ENCODE data around the gene PCNA. TPM values are rescaled to one million over a fixed set of nuclear protein-coding genes. Genes with fewer than 3 reads are reported as not detected.

PCNA gene
- total RNA-seq, 1 donor from 2014 or later, result 429 TPM

DNA sequence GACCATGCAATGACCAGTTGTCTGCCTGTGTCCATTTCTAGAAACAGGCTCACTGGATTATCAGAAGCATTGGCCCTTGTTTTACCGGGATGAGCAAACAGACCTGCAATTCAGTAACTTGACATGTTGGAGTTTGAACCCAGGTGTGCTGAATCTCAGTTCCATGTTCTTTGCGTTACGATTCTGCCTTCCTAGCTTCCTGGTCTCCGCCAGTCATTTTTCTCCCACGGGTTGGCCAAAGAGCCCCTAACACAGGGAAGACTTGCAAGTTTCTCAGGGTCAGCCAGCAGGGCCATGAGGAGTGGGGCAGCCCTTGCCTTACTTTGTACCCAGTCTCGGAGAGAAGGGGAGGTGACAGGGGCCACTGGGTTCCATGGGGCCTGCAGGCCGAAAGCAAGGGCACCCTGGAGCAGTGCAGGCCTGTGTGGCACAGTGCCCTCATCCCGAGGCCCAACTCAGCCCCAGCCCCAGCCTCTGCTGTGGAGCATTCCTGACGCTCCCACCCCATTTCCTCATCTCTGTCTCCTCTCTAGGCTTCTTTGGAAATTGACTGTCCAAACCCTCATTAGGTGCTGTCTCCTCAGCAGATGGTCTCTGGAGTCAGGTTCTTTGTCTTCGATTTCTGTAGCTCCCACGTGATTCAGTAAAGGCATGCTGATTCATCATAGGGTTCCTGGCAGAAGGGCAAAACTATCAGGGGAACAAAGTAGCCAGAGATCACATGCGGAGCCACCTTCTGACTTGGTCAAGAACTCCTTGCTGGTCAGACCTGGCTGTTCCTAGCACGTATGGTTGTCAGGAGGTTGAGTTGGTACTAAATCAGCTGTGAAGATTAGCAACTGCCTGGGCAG is 30.7 kb upstream of the PCNA start:
- peaks cover 16% of the 10 kb centered on the region for H3K36me3 Mint-ChIP-seq (ENCODE audit: low read depth)
- no peaks in the 10 kb centered on the region for H3K27me3 Mint-ChIP-seq (ENCODE audit: low read depth)
- no peak overlapping the region for H3K27ac Mint-ChIP-seq
- no peaks in the 10 kb centered on the region for H3K9me3 Mint-ChIP-seq
- no peak overlapping the region for H3K4me3 Mint-ChIP-seq (ENCODE audit: low read depth)
- H3K4me1 Mint-ChIP-seq (ENCODE audit: low read depth), result peaks cover 45% of the 10 kb centered on the region
- no peak for DNase-seq (ENCODE audit: low spot score)
- intact Hi-C loops (cut with micrococcal nuclease), result no loop called here

DNA sequence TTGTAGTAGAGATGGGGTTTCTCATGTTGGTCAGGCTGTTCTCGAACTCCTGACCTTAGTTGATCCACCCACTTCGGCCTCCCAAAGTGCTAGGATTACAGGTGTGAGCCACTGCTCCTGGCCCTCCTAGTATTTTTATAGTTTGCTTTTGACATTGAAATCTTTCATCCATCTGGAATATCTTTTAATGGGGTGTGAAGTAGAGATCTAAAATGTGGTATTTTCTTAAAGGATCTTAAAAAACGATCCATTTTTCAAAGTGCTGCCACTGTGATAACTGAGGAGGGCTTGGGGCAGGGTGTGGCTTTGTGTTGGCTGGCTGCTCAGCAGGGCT is 30.1 kb upstream of the PCNA start:
- Mint-ChIP-seq H3K9me3 (no peaks in the 10 kb centered on the region), H3K4me1 (ENCODE audit: low read depth) (peaks cover 47% of the 10 kb centered on the region), H3K36me3 (ENCODE audit: low read depth) (peaks cover 19% of the 10 kb centered on the region), H3K4me3 (ENCODE audit: low read depth) (no peak overlapping the region), H3K27me3 (ENCODE audit: low read depth) (no peaks in the 10 kb centered on the region), H3K27ac (no peak overlapping the region)
- no peak for DNase-seq (ENCODE audit: low spot score)
- intact Hi-C loops (cut with micrococcal nuclease), result no loop called here

- peaks cover 20% of the 10 kb centered on the region for H3K36me3 Mint-ChIP-seq (ENCODE audit: low read depth)
- DNase-seq (ENCODE audit: low spot score), result no peak
- H3K4me3 Mint-ChIP-seq (ENCODE audit: low read depth), result no peak overlapping the region
- H3K4me1 Mint-ChIP-seq (ENCODE audit: low read depth), result peaks cover 51% of the 10 kb centered on the region
- H3K27me3 Mint-ChIP-seq (ENCODE audit: low read depth), result no peaks in the 10 kb centered on the region
- no peak overlapping the region for H3K27ac Mint-ChIP-seq
- intact Hi-C loops (cut with micrococcal nuclease), result no loop called here
- H3K9me3 Mint-ChIP-seq, result no peaks in the 10 kb centered on the region
These were observed 28.8 kb upstream of the PCNA start for GRCh38 chr20:5148581-5148980.

DNA sequence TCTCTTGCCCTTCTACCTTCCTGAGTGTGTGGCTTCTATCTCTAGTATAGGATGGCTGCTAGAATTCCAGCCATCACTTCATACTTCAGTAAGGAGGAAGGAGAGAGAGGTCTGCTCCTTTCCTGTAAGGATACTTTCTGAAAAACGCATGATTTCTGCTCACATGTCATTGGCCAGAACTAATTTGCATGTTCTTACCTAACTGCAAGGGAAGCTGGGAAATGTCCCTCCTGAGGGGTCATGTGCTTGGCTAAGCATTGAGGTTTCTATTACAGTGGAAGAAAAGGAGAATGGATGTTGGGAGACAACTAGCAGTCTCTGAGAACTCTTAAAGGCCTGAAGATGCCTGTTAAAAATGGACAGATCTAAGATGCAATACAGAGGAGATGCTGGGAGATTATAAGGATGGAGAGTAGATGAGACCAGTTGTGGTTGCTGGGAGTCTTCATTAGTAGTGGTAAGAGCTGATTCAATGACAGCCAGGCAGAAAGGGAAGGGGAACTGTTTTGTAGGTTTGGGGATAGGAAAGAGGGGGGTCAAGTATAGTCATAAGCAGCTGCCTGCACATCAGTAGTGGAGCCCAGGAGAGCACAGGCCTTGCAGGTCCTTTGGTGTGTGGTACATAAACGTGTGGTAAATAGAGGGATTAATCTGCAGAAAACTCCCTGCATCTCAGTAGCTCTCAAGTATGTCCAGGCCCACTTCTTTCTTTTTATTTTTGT is 27.3 kb upstream of the PCNA start:
- H3K9me3 Mint-ChIP-seq, result no peaks in the 10 kb centered on the region
- no peak overlapping the region for H3K27ac Mint-ChIP-seq
- H3K4me3 Mint-ChIP-seq (ENCODE audit: low read depth), result no peak overlapping the region
- peaks cover 40% of the 10 kb centered on the region for H3K4me1 Mint-ChIP-seq (ENCODE audit: low read depth)
- H3K36me3 Mint-ChIP-seq (ENCODE audit: low read depth), result peaks cover 15% of the 10 kb centered on the region
- no peaks in the 10 kb centered on the region for H3K27me3 Mint-ChIP-seq (ENCODE audit: low read depth)
- DNase-seq (ENCODE audit: low spot score), result no peak
- intact Hi-C loops (cut with micrococcal nuclease), result no loop called here

GRCh38 chr20:5146099-5146668 is 26.4 kb upstream of the PCNA start:
- no peaks in the 10 kb centered on the region for H3K9me3 Mint-ChIP-seq

DNA sequence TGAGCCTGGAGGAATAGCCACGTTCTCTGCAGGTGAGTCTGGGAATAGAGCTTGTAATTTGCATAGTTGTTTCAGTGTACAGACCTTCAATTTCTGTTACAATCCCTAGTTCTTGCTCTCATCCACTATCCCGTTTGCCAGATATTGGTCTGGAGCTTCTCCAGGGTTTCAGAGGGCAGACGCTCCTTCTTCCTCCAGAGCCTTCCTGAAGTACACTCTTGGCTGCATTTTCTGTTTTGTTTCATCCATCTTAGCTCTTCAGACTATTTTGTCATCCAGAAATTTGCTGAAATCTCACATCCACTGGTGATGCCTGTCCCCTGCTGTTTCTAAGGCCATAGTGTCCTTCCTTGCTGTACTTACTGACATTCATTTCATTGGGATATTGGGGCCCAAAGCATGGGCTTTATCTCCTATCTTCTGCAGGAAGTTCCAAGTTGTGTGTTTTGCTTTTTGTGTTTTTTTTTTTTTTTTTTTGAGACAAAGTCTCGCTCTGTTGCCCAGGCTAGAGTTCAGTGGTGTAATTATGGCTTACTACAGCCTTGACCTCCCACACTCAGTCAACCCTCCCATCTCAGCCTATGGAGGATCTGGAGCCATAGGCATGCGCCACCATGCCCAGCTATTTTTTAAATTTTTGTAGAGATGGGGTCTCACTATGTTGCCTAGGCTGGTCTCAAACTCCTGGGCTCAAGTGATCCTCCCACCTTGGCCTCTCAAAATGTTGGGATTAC is 25.8 kb upstream of the PCNA start:
- intact Hi-C loops (cut with micrococcal nuclease), result no loop called here
- Mint-ChIP-seq H3K27ac (peak overlapping the region; percentile 56), H3K36me3 (ENCODE audit: low read depth) (peaks cover 15% of the 10 kb centered on the region), H3K27me3 (ENCODE audit: low read depth) (no peaks in the 10 kb centered on the region), H3K4me1 (ENCODE audit: low read depth) (peaks cover 40% of the 10 kb centered on the region), H3K4me3 (ENCODE audit: low read depth) (no peak overlapping the region), H3K9me3 (no peaks in the 10 kb centered on the region)
- no peak for DNase-seq (ENCODE audit: low spot score)

More at GRCh38 chr20:5146099-5146668, 26.4 kb upstream of the PCNA start:
- Mint-ChIP-seq H3K4me1 (ENCODE audit: low read depth) (peaks cover 43% of the 10 kb centered on the region), H3K36me3 (ENCODE audit: low read depth) (peaks cover 15% of the 10 kb centered on the region), H3K27me3 (ENCODE audit: low read depth) (no peaks in the 10 kb centered on the region), H3K4me3 (ENCODE audit: low read depth) (no peak overlapping the region), H3K27ac (peak overlapping the region; percentile 56)
- DNase-seq (ENCODE audit: low spot score), result no peak
- intact Hi-C loops (cut with micrococcal nuclease), result no loop called here

DNA sequence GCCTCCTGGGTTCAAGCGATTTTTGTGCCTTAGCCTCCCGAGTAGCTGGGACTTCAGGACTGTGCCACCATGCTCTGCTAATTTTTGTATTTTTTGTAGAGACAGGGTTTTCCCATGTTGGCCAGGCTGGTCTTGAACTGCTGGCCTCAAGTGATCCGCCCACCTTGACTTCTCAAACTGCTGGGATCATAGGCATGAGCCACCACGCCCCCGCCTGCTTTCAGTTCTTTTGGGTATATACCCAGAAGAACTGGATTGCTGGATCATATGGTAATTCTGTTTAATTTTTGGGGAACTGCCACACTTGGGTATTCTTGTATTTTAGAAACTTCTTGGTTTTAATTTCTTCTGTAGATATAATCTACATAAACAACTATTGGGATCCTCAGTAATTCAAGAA is 24.1 kb upstream of the PCNA start:
- Mint-ChIP-seq H3K27me3 (ENCODE audit: low read depth) (no peaks in the 10 kb centered on the region), H3K4me1 (ENCODE audit: low read depth) (peaks cover 43% of the 10 kb centered on the region), H3K36me3 (ENCODE audit: low read depth) (peaks cover 15% of the 10 kb centered on the region), H3K4me3 (ENCODE audit: low read depth) (no peak overlapping the region), H3K27ac (peak overlapping the region; percentile 21), H3K9me3 (no peaks in the 10 kb centered on the region)
- DNase-seq (ENCODE audit: low spot score), result no peak
- intact Hi-C loops (cut with micrococcal nuclease), result no loop called here

DNA sequence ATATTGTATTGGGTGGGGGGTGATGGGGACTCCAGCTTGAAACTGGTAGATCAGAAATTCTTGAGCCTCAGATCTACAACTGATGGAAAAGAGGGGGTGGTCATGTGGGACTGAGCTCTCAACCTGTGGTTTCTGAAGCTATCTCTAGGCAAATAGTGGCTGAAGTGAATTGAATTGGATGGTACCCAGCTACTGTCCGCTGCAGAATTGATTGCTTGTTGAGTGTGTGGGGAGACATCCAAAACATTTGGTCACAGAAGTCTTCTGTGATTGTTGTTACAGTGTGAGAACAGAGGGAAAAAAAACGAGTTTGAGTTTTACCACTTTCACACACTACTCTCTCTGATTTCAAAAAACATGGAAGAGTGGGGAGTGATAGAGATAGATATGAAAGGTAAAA is 21.9 kb upstream of the PCNA start:
- no peaks in the 10 kb centered on the region for H3K9me3 Mint-ChIP-seq
- no peak for DNase-seq (ENCODE audit: low spot score)
- H3K36me3 Mint-ChIP-seq (ENCODE audit: low read depth), result peaks cover 15% of the 10 kb centered on the region
- H3K4me3 Mint-ChIP-seq (ENCODE audit: low read depth), result no peak overlapping the region
- no peak overlapping the region for H3K27ac Mint-ChIP-seq
- intact Hi-C loops (cut with micrococcal nuclease), result no loop called here
- H3K4me1 Mint-ChIP-seq (ENCODE audit: low read depth), result peaks cover 31% of the 10 kb centered on the region
- H3K27me3 Mint-ChIP-seq (ENCODE audit: low read depth), result no peaks in the 10 kb centered on the region

- Mint-ChIP-seq H3K4me1 (ENCODE audit: low read depth) (peaks cover 20% of the 10 kb centered on the region), H3K4me3 (ENCODE audit: low read depth) (no peak overlapping the region), H3K27ac (no peak overlapping the region), H3K27me3 (ENCODE audit: low read depth) (no peaks in the 10 kb centered on the region), H3K9me3 (no peaks in the 10 kb centered on the region), H3K36me3 (ENCODE audit: low read depth) (peaks cover 6% of the 10 kb centered on the region)
- intact Hi-C loops (cut with micrococcal nuclease), result no loop called here
- no peak for DNase-seq (ENCODE audit: low spot score)
These were observed 20.4 kb upstream of the PCNA start for GRCh38 chr20:5140195-5140594.

DNA sequence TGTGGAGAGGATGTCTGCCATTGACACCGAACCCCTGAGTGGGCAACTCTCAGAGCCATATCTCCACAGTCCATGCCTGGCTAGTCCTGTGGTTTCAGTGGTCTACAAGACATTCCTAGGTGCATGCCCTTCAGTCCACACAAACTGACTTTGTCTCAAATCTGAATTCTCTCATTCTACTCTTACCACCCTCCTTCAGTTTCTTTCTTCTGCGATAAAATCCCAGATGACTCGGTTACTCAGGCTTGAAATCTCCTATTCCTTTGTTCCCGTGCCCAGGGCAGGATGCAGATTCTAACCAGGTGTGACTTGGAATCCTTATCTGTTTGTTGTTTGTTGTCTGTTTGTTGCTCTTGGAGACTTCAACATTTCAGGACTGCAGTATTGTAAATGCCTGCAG is 16.3 kb upstream of the PCNA start:
- Mint-ChIP-seq H3K36me3 (ENCODE audit: low read depth) (peaks cover 3% of the 10 kb centered on the region), H3K4me3 (ENCODE audit: low read depth) (no peak overlapping the region), H3K27me3 (ENCODE audit: low read depth) (no peaks in the 10 kb centered on the region), H3K4me1 (ENCODE audit: low read depth) (peaks cover 8% of the 10 kb centered on the region), H3K9me3 (no peaks in the 10 kb centered on the region), H3K27ac (no peak overlapping the region)
- intact Hi-C loops (cut with micrococcal nuclease), result no loop called here
- DNase-seq (ENCODE audit: low spot score), result no peak

GRCh38 chr20:5135363-5136012 is 15.7 kb upstream of the PCNA start:
- Mint-ChIP-seq H3K36me3 (ENCODE audit: low read depth) (peaks cover 3% of the 10 kb centered on the region), H3K27me3 (ENCODE audit: low read depth) (no peaks in the 10 kb centered on the region), H3K4me3 (ENCODE audit: low read depth) (no peak overlapping the region), H3K27ac (no peak overlapping the region), H3K4me1 (ENCODE audit: low read depth) (peaks cover 10% of the 10 kb centered on the region), H3K9me3 (no peaks in the 10 kb centered on the region)
- intact Hi-C loops (cut with micrococcal nuclease), result no loop called here
- DNase-seq (ENCODE audit: low spot score), result no peak

DNA sequence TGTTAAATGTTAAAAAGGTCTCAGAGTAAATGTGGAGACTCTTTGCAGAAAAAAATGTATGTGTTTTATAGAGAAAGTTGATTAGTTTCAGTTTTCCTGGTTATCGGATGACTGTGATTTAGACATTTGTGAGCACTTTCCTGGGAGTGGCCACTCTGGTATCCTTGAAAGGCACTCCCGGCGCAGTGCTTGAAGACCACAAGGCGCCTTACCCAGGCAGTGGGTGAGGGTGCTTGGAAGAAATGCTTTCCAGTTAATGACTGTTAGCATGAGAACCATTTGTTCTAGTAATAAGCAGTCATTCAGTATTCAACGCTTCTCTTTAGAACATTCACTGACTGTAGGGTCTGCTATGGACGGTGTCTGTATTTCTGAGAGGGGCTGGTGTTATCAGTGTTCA is 14.2 kb upstream of the PCNA start:
- Mint-ChIP-seq H3K4me3 (ENCODE audit: low read depth) (no peak overlapping the region), H3K9me3 (no peaks in the 10 kb centered on the region), H3K36me3 (ENCODE audit: low read depth) (peaks cover 3% of the 10 kb centered on the region), H3K27me3 (ENCODE audit: low read depth) (no peaks in the 10 kb centered on the region), H3K4me1 (ENCODE audit: low read depth) (peaks cover 7% of the 10 kb centered on the region), H3K27ac (no peak overlapping the region)
- DNase-seq (ENCODE audit: low spot score), result no peak
- intact Hi-C loops (cut with micrococcal nuclease), result no loop called here

All from activated T-helper 2 cell treated with anti-CD3 and anti-CD28 coated beads, Interferon-gamma antibody, Interleukin-2, Interleukin-4, amounts not matched to agents 10 μg/mL and 5 μg/mL and 100 μg/mL, durations not matched to agents 14 hours and 24 hours and 36 hours (primary cell).